Ecto neural progenitor cell (in vitro differentiated cells): Measurements from ENCODE around the gene PLCG2.

Experiments
- DNase-seq: peaks from one replicate; pipeline ENCODE4 v3.0.0-alpha.2; 2018; ENCODE audit warnings: low spot score

The PLCG2 gene

DNA sequence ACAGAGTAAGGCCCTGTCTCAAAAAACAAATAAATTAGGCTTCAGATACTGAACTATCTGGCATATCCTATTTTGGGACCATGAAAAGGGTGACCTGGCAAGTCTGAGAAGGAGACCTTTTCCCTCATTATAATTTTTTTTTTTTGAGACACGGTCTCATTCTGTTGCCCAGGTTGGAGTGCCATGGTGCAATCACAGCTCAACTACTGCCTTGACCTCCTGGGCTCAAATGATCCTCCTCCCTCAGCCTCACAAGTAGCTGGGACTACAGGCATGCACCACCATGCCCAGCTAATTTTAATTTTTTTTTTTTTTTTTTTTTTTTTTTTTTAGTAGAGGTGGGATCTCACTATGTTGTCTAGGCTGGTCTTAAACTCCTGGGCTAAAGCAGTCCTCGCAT lies 37.3 kb downstream of the PLCG2 start:
- no peak for DNase-seq

DNA sequence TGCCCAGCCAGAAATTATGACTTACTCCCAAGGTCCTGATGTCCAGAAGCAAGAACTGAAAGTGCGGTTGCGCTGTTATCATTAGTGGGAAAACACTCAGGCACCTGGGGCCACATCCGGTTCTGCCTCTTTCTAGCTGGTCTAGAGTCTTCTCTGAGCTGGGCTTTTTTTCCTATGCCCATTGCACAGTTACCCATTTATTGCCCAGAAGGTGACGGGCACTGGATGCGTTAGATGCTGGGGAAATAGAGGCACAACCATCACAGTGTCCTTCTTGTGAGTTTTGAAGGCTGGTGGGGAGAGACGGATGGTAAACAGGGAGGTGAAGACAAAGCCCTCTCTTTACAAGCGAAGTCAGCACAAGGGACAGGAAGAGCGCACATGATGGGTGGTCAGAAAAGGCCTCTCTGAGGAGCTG lies 37.7 kb downstream of the PLCG2 start:
- DNase-seq = no peak

- no peak for DNase-seq
Observed at GRCh38 chr16:81817296-81817695, 38.2 kb downstream of the PLCG2 start.

DNA sequence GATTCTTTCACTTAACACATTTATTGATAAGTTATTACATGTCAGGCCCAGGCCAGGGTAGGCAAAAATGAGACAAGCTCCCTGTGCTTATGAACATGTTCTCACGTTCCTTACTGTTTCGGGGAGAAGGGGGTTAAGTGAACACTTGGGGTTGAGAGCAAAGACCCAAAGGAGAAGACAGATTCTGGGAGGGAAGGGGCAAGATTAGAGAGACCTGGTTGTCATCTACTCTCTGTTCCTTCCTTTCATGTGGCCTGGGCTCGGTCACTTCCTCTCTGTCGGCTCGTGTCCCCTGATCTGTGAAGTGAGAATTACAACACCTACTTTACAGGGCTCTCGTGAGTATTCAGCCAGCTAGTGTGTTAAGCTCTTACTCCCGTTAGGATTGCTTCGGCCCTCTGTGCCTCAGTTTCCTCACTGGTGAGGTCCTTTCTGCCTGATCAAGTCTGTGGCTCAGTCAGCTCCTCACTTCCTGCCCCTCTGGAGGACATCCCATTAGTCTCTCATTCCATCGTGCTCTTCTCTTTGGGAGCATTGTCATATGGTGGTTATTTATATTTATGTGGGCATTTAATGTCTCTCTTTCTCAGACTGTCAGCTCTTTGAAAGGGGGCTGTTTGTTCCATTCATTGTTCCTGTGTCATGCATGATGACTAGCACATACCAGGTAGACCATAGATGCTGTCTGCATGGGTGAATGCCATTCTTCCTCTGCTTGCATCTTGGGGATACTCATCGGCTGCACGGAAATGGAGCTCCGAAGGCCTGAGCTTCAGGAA lies 38.9 kb downstream of the PLCG2 start:
- no peak for DNase-seq

- DNase-seq = no peak
Observed at GRCh38 chr16:81818568-81818896, 39.4 kb downstream of the PLCG2 start.

GRCh38 chr16:81818905-81819304 lies 39.8 kb downstream of the PLCG2 start:
- no peak for DNase-seq

- no peak for DNase-seq
Observed at GRCh38 chr16:81821436-81822128, 42.5 kb downstream of the PLCG2 start.

DNA sequence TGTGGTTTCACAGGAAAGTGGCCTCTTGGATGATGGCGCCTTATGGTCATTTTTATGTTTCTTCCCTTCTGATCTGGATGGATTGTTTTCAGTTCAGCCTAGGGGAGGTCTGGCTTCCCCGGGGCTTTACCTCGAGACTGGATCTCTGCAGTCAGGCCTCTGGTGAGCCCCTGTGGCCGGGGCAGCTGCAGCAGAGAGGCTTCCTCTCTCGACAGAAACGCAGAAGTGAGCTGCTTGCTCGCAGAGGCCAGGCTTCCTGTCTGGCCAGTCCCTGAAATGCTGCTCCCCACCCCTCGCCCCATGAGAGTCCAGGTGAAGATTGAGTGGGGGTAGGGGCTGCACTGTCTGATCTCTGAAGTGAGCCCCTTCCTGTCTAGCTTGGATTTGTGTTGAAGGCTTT lies 44.0 kb downstream of the PLCG2 start:
- no peak for DNase-seq

- DNase-seq = no peak
Observed at GRCh38 chr16:81823734-81824133, 44.6 kb downstream of the PLCG2 start.

- no peak for DNase-seq
Observed at GRCh38 chr16:81826523-81826922, 47.4 kb downstream of the PLCG2 start.

- DNase-seq = no peak
Observed at GRCh38 chr16:81830845-81831540, 51.9 kb downstream of the PLCG2 start.

GRCh38 chr16:81831722-81832126 lies 52.6 kb downstream of the PLCG2 start:
- no peak for DNase-seq

DNA sequence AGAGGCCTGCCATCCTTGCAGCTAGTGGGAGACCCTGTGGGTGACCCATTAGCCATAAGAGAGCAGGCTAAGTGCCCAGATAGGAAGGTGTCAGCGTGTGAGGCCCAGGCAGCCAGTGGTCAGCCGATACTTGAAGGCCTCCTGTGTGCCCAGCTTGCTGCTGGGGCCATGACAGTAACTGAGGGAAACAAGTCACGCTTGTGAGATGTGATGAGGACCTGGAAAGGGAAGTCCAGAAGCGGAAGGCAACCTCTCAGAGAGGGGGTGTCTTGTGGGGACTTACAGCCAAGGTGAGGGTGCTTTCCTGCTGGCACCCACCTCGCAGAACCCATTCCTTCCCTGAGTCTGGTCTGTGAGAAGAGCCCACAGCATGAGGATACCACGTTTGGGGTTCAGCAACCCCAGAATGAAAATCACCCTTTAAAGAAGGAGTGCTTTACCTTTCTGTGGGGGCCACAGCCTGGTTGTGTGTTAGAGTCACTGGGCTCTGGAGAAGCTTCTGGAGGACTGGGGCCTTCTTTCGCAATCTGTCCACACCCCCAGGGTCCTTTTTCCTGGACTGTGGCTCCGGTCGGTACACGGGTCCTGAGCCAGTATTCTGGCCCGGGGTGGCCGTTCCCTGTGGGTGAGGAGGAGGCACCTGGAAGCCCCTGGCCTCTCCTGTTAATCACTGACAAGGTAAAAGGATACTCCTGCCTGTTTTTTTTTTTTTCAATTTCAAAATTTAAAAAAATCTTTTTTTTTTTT lies 53.9 kb downstream of the PLCG2 start:
- DNase-seq = no peak

DNA sequence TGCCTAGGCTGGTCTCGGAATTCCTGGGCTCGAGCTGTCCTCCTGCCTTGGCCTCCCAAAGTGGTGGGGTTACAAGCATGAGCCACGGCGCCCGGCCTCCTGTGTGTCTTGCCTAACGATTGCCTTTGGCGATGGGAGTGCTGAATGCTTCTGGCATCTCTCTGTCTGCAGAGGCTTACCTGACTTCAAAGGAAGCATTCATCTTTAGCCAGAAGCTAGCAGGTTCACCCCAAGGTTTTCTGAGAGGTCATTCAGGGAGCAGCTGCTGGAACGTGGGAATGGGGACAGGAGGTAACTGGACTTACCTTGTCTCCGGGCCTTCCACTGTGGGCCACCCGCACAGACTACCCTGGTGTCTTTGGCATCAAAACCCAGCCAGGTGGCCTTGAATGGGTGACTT lies 54.7 kb downstream of the PLCG2 start:
- no peak for DNase-seq

DNA sequence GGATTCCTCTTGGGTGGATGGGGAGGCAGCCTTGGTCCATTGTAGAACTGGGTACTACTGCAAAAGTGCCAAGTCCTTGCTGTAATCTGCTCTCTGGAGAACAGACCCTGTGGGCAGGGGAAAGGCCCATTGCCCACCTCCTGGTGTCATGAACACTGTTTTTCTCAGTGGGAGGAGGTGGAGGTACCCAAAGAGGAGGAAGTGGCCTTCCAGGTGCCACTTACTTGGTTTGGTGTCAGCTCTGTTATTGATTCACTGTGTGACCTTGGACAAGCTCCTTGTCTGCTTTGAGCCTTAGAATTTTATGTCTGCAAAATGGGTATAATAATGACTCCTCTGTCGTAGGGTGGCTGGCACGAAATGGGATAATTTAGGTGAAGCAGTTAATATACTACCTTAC lies 55.8 kb downstream of the PLCG2 start:
- DNase-seq = no peak

DNA sequence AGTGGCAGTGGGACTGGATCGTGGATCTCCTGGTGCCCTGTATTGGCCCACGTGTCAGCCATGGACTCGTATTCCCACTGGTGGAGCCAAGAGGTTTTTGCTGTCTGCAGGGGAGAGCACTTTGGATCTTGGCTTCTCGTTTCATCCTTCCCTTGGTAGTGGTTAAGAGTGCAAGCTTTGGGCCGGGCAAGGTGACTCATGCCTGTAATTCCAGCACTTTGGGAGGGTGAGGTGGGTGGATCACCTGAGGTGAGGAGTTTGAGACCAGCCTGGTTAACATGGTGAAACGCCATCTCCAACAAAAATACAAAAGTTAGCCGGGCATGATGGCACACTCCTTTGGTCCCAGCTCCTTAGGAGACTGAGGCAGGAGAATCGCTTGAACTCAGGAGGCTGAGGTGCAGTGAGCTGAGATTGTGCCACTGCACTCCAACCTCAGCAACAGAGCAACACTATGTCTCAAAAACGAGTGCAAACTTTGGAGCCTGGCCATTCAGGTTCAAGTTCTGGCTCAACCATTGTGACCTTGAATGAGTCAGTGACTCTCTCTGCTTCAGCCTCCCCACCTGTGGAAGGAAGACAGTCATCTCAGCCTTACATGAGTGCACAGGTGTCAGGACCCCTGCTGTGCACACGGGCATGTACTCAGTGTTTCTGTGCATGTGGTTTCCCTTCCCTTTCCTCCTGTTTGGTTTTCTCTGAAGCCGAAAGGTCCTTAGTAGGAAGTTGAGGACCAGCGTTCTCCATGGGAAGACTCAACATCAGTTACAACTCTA lies 57.4 kb downstream of the PLCG2 start:
- no peak for DNase-seq

DNA sequence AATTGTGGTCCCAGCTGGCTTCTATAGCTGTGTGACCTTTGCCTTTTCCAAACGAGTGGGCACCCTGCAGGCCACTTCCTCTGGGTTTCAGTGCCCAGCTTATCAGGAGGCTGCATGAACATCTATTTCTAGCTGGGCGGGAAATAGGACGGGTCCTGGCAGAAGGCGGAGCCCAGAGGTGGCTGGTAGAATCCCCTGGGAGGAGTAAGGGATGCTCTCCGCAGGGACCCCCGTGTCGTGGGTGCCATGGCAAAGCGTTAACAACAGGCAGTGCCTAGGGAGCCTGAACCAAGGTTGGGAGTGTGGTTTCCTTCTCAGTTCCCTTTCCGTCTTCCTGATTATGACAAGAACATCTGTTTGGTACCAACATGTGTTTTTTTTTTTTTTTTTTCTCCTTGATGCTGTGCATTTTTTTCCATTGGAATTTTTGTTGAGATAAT lies 58.2 kb downstream of the PLCG2 start:
- no peak for DNase-seq

DNA sequence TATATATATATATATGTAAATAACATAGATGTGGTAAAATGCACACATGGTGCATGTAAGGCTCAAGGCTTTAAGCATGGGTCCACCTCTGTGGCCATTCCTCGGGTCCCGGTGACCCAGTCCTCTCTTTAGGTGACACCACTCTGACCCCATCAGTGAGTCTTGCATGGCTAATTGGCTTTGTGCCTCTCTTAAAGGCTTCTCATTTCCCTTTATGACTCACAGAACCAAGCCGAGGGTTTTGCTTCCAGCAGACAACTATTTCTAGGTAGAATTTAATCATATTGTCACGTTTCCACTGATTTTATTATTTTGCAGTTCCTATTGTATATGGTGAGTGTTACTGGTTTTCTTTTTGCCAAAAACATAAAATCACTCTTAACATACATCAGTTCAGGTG lies 59.7 kb downstream of the PLCG2 start:
- DNase-seq = no peak

GRCh38 chr16:81841722-81842121 lies 62.6 kb downstream of the PLCG2 start:
- DNase-seq = no peak

- DNase-seq = no peak
Observed at GRCh38 chr16:81842564-81843242, 63.6 kb downstream of the PLCG2 start.

DNA sequence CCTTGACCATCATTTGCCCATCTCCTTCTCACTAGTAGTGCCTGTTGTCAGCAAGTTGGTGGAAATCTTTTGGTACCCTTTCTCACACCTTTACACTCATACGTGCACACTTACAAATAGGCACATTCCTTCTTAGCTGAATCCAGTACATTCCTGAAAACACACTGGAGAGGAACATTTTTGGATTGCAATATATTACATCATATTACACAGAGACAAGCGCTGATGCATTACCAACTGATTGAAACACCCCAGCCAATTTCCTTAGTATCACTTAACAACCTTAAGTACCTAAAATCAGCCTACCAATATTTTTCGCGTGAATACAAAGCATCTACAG lies 64.1 kb downstream of the PLCG2 start:
- DNase-seq = no peak
